Smooth muscle cell (in vitro differentiated cells): ENCODE measurements around the gene DOK1. TPM values are rescaled to one million over a fixed set of nuclear protein-coding genes. Genes with fewer than 3 reads are reported as not detected.

Experiments used
- DNase-seq: peaks from one replicate; lab custom pipeline; 2025; ENCODE audit not compliant: unreplicated experiment; lab: John Stamatoyannopoulos, UW
- H2AFZ ChIP-seq: fragments of 200-600 bp; sonication (generic); 2 replicates; pipeline ENCODE4 v1.6.0; 2016; ENCODE audit warnings: antibody characterized with exemption, low read depth, mild to moderate bottlenecking
- H3F3A ChIP-seq: fragments of 200-600 bp; sonication (generic); 2 replicates; pipeline ENCODE4 v1.6.0; 2017; ENCODE audit warnings: antibody characterized with exemption, low read depth
- H3K27ac ChIP-seq: fragments of 200-600 bp; sonication (generic); 2 replicates; pipeline ENCODE4 v1.5.1; 2016; ENCODE audit warnings: low read depth, mild to moderate bottlenecking
- H3K27me3 ChIP-seq: fragments of 200-600 bp; sonication (generic); 2 replicates; pipeline ENCODE4 v1.6.1; 2016; ENCODE audit warnings: low read depth, mild to moderate bottlenecking
- H3K36me3 ChIP-seq: fragments of 200-600 bp; sonication (generic); 2 replicates; pipeline ENCODE4 v1.5.1; 2016; ENCODE audit warnings: low read depth
- H3K4me1 ChIP-seq: fragments of 200-600 bp; sonication (generic); 2 replicates; pipeline ENCODE4 v1.5.1; 2016; ENCODE audit warnings: low read depth
- H3K4me2 ChIP-seq: fragments of 200-600 bp; sonication (generic); 2 replicates; pipeline ENCODE4 v1.6.0; 2016; ENCODE audit warnings: mild to moderate bottlenecking
- H3K4me3 ChIP-seq: fragments of 200-600 bp; sonication (generic); 2 replicates; pipeline ENCODE4 v1.5.1; 2016; ENCODE audit warnings: mild to moderate bottlenecking
- H3K79me2 ChIP-seq: fragments of 200-600 bp; sonication (generic); 2 replicates; pipeline ENCODE4 v1.6.0; 2016; ENCODE audit warnings: low read depth, mild to moderate bottlenecking
- H3K9ac ChIP-seq: fragments of 200-600 bp; sonication (generic); 2 replicates; pipeline ENCODE4 v1.6.0; 2016; ENCODE audit warnings: low read depth
- H3K9me3 ChIP-seq: fragments of 200-600 bp; sonication (generic); replicated peaks from 2 replicates; pipeline ENCODE4 v1.5.1; 2016; ENCODE audit warnings: low read depth
- H4K20me1 ChIP-seq: fragments of 200-600 bp; sonication (generic); 2 replicates; pipeline ENCODE4 v1.6.0; 2016; ENCODE audit warnings: low read depth
- CTCF ChIP-seq: fragments of 200-600 bp; sonication (generic); IDR thresholded peaks from 2 replicates; pipeline ENCODE4 v1.5.1; 2017; ENCODE audit warnings: borderline replicate concordance, mild to moderate bottlenecking, antibody characterized with exemption; ENCODE audit not compliant: insufficient read depth, poor library complexity, severe bottlenecking
- WGBS: methylation state at CpG from one replicate; pipeline ENCODE4 v1.1.7; 2016; ENCODE audit warnings: low lambda C conversion rate; 5-methylcytosine and 5-hydroxymethylcytosine counted together
- polyA plus RNA-seq: library from polyadenylated mRNA; unstranded; fragments of >200 nt; fragmentation: Nextera tagmentation; extraction: Ambion mirVana; gene quantifications from 2 replicates; pipeline ENCODE4 v1.2.1, GENCODE V29; 2016
- total RNA-seq: library from RNA; depleted of rRNA; stranded (reverse); fragments of >200 nt; gene quantifications from 2 replicates; pipeline ENCODE4 v1.2.3, GENCODE V29; 2014

Gene DOK1
- total and polyA plus RNA-seq, 2 experiments from 2014 or later: 11.7 to 41.3 TPM

- peak overlapping the region; percentile 5 for H3K4me2 ChIP-seq
- no peaks in the 10 kb centered on the region for H3K79me2 ChIP-seq
- no peaks in the 10 kb centered on the region for H3K36me3 ChIP-seq
- H3K27me3 ChIP-seq: no peaks in the 10 kb centered on the region
- H3F3A ChIP-seq: peaks cover 17% of the 10 kb centered on the region
- WGBS: 85% methylated on average over 7 of the region's 7 CpGs
- H3K9ac ChIP-seq: no peak overlapping the region
- no peak for TF ChIP-seq CTCF
- H2AFZ ChIP-seq: no peak overlapping the region
- peak overlapping the region; percentile 89 for H3K27ac ChIP-seq
- no peaks in the 10 kb centered on the region for H3K9me3 ChIP-seq
- H3K4me1 ChIP-seq: peaks cover 11% of the 10 kb centered on the region
- H3K4me3 ChIP-seq: no peak overlapping the region
- no peaks in the 10 kb centered on the region for H4K20me1 ChIP-seq
- no peak for DNase-seq
Measured at GRCh38 chr2:74566076-74566753, 11.7 kb downstream of the DOK1 start.

- Histone ChIP-seq H3K9ac (no peak overlapping the region), H3K4me3 (no peak overlapping the region), H3K9me3 (no peaks in the 10 kb centered on the region), H3K27me3 (no peaks in the 10 kb centered on the region), H3K4me1 (peaks cover 11% of the 10 kb centered on the region), H2AFZ (no peak overlapping the region), H3F3A (peaks cover 17% of the 10 kb centered on the region), H3K4me2 (peak overlapping the region; percentile 65), H3K79me2 (no peaks in the 10 kb centered on the region), H4K20me1 (no peaks in the 10 kb centered on the region), H3K36me3 (no peaks in the 10 kb centered on the region), H3K27ac (peak overlapping the region; percentile 89)
- no peak for TF ChIP-seq CTCF
- DNase-seq: no peak
Measured at GRCh38 chr2:74566754-74567085, 12.2 kb downstream of the DOK1 start.

- Histone ChIP-seq H3K9me3 (no peaks in the 10 kb centered on the region), H3K27me3 (no peaks in the 10 kb centered on the region), H3K4me3 (no peak overlapping the region), H3F3A (peaks cover 17% of the 10 kb centered on the region), H3K79me2 (no peaks in the 10 kb centered on the region), H3K4me2 (peak overlapping the region; percentile 65), H3K4me1 (peaks cover 11% of the 10 kb centered on the region), H2AFZ (no peak overlapping the region), H3K9ac (peak overlapping the region; percentile 42), H3K27ac (peak overlapping the region; percentile 89), H4K20me1 (no peaks in the 10 kb centered on the region), H3K36me3 (no peaks in the 10 kb centered on the region)
- WGBS: 10% methylated on average over 5 of the region's 5 CpGs
- no peak for DNase-seq
- no peak for TF ChIP-seq CTCF
Measured at GRCh38 chr2:74567881-74568280, 13.4 kb downstream of the DOK1 start.

- Histone ChIP-seq H3K36me3 (no peaks in the 10 kb centered on the region), H4K20me1 (no peaks in the 10 kb centered on the region), H3K27ac (no peak overlapping the region), H3K4me1 (peaks cover 17% of the 10 kb centered on the region), H3K27me3 (no peaks in the 10 kb centered on the region), H3K79me2 (no peaks in the 10 kb centered on the region), H2AFZ (no peak overlapping the region), H3K4me2 (no peak overlapping the region), H3K9ac (no peak overlapping the region), H3K9me3 (no peaks in the 10 kb centered on the region), H3F3A (peaks cover 31% of the 10 kb centered on the region), H3K4me3 (no peak overlapping the region)
- 100% methylated on average over 1 of the region's 1 CpG for WGBS
- TF ChIP-seq CTCF: no peak
- DNase-seq: no peak
Measured at GRCh38 chr2:74569686-74570085, 15.2 kb downstream of the DOK1 start.
